ENCODE measurements around the gene SCUBE2.

The SCUBE2 gene

GRCh38 chr11:9028581-9028980 lies 62.8 kb downstream of the SCUBE2 start:
- no peak for TF ChIP-seq GATA2 (IDR thresholded peaks at IDR 0.05; ENCODE audit: low read depth, low read length)
- no peak for TF ChIP-seq GATA3 (IDR thresholded peaks at IDR 0.05; ENCODE audit: low read depth, low read length)

GRCh38 chr11:9025101-9025850 lies 66.1 kb downstream of the SCUBE2 start:
- TF ChIP-seq GATA2 (IDR thresholded peaks at IDR 0.05; ENCODE audit: low read depth, low read length) = no peak
- no peak for TF ChIP-seq GATA3 (IDR thresholded peaks at IDR 0.05; ENCODE audit: low read depth, low read length)

GRCh38 chr11:9022961-9023680 lies 68.3 kb downstream of the SCUBE2 start:
- TF ChIP-seq GATA2 (IDR thresholded peaks at IDR 0.05; ENCODE audit: low read depth, low read length) = no peak
- no peak for TF ChIP-seq GATA3 (IDR thresholded peaks at IDR 0.05; ENCODE audit: low read depth, low read length)

GRCh38 chr11:9020916-9021315 lies 70.5 kb downstream of the SCUBE2 start:
- TF ChIP-seq GATA2 (IDR thresholded peaks at IDR 0.05; ENCODE audit: low read depth, low read length) (no peak), GATA3 (IDR thresholded peaks at IDR 0.05; ENCODE audit: low read depth, low read length) (no peak)

- TF ChIP-seq GATA2 (IDR thresholded peaks at IDR 0.05; ENCODE audit: low read depth, low read length) (no peak), GATA3 (IDR thresholded peaks at IDR 0.05; ENCODE audit: low read depth, low read length) (no peak)
Observed at GRCh38 chr11:9019861-9020260, 71.5 kb downstream of the SCUBE2 start.

- TF ChIP-seq GATA2 (IDR thresholded peaks at IDR 0.05; ENCODE audit: low read depth, low read length) (no peak), GATA3 (IDR thresholded peaks at IDR 0.05; ENCODE audit: low read depth, low read length) (no peak)
Observed at GRCh38 chr11:9017773-9018172, 73.6 kb downstream of the SCUBE2 start.

GRCh38 chr11:9016916-9017642 lies 74.3 kb downstream of the SCUBE2 start:
- TF ChIP-seq GATA2 (IDR thresholded peaks at IDR 0.05; ENCODE audit: low read depth, low read length) = no peak
- no peak for TF ChIP-seq GATA3 (IDR thresholded peaks at IDR 0.05; ENCODE audit: low read depth, low read length)

GRCh38 chr11:9015677-9016076 lies 75.7 kb downstream of the SCUBE2 start:
- TF ChIP-seq GATA2 (IDR thresholded peaks at IDR 0.05; ENCODE audit: low read depth, low read length) (peak; percentile 19; the same call in 1 of the 2 replicates), GATA3 (IDR thresholded peaks at IDR 0.05; ENCODE audit: low read depth, low read length) (no peak)

GRCh38 chr11:9014826-9015225 lies 76.6 kb downstream of the SCUBE2 start:
- TF ChIP-seq GATA3 (IDR thresholded peaks at IDR 0.05; ENCODE audit: low read depth, low read length) = no peak
- no peak for TF ChIP-seq GATA2 (IDR thresholded peaks at IDR 0.05; ENCODE audit: low read depth, low read length)

GRCh38 chr11:9013373-9013772 lies 78.0 kb downstream of the SCUBE2 start:
- no peak for TF ChIP-seq GATA2 (IDR thresholded peaks at IDR 0.05; ENCODE audit: low read depth, low read length)
- no peak for TF ChIP-seq GATA3 (IDR thresholded peaks at IDR 0.05; ENCODE audit: low read depth, low read length)

GRCh38 chr11:9008661-9009060 lies 82.7 kb downstream of the SCUBE2 start:
- no peak for TF ChIP-seq GATA3 (IDR thresholded peaks at IDR 0.05; ENCODE audit: low read depth, low read length)
- TF ChIP-seq GATA2 (IDR thresholded peaks at IDR 0.05; ENCODE audit: low read depth, low read length) = no peak

GRCh38 chr11:9008011-9008550 lies 83.3 kb downstream of the SCUBE2 start:
- TF ChIP-seq GATA3 (IDR thresholded peaks at IDR 0.05; ENCODE audit: low read depth, low read length) (no peak), GATA2 (IDR thresholded peaks at IDR 0.05; ENCODE audit: low read depth, low read length) (no peak)

- TF ChIP-seq GATA3 (IDR thresholded peaks at IDR 0.05; ENCODE audit: low read depth, low read length) = no peak
- no peak for TF ChIP-seq GATA2 (IDR thresholded peaks at IDR 0.05; ENCODE audit: low read depth, low read length)
Observed at GRCh38 chr11:9005087-9005486, 86.3 kb downstream of the SCUBE2 start.

Measured in SH-SY5Y (cell line).